ENCODE data around the gene ELF4.
A peak's percentile ranks its signal among the peaks of the same experiment; 100 is the strongest.

ELF4 gene

DNA sequence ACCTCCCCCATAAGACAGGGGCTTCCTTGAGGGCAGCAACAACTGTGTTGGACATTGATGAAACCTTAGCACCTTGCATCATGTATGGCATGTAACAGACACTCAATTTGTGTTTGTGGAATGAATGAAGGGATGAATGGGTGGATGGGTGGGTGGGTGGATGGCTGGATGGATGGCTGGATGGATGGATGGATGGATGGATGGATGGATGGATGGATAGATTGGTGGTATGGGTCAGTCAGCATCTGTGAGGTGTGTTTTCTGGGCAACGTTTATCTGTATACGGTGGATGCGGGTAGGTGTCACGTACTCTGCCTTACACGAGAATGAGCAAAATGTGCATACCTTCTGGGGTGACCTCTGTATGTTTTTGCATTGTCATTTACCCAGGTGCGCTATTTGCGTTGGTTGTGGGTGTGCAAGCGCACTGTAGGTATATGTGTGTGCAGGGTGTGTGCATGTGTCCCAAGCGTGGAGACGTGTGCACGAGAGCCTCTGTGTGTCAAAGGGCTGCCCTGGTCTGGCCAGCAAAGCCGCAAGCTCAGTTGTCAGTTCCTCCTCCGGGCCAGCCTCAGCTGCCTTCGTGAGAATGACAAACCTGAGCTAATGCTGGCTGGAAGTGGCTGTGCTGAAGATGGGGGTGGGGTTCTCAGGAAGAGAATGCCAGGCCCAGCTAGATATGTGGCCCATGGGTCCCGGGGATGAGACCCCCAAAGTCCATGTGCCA, 26.5 kb downstream of the ELF4 start:
- no peak for DNase-seq

DNA sequence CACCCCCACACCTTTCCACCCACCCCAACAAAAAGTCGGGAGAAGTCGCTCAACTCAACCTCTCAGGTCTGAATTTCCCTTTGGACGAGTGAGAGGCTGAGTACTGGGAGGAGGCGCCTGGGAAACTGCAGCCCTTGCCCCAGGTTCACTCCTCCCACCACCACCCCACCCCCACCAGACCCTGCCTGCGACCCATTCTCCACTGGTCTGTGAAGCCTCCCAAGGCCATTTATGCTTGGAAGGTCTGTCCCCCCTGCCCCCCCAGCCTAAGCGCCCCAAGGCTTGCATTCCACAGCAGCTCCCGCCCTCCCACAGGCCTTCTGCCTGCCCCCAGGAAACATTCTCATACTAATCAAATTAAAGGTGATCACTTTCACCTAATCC, 27.2 kb downstream of the ELF4 start:
- DNase-seq = no peak

DNA sequence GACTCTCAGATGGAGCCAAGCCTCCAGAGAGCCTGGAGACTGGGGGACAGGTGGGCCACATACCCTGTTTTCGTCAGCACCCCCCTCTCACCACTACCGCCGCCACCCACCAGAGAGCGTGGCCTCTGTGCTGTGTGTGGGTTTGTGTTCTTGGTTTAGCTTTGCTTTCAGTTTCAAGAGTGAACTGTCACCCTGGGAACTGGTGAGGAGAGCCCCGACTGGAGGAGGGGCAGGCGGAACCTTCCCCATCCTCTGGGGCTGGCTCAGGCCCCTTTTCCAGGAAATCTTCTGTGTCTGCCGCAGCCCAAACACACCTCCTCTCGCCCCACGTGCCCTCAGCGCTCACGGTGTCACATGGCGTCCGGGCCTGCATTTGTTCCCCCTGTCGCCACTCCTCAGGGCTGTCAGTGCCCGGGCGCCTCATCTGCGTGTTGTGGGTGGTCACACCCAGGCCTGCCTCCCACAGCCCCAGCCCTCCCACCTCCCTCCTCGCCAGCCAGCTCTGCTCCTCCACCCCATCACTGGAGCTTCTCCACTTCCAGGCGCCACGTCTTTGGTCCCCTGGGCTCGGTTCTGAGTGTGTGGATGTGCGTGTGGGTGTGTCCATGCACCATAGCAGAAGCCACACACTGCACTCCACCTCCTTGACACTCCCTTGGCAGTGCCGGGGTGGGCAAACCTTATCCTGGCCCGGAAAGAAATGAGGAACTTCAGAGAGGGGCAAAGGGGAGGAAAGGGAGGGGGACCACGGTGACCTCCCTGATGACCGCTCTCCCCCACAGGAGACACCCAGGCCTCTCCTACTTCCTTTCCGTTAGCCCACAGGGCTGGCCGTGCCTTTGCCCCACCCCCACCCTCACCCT, 27.8 kb downstream of the ELF4 start:
- DNase-seq = peak; percentile 55

DNA sequence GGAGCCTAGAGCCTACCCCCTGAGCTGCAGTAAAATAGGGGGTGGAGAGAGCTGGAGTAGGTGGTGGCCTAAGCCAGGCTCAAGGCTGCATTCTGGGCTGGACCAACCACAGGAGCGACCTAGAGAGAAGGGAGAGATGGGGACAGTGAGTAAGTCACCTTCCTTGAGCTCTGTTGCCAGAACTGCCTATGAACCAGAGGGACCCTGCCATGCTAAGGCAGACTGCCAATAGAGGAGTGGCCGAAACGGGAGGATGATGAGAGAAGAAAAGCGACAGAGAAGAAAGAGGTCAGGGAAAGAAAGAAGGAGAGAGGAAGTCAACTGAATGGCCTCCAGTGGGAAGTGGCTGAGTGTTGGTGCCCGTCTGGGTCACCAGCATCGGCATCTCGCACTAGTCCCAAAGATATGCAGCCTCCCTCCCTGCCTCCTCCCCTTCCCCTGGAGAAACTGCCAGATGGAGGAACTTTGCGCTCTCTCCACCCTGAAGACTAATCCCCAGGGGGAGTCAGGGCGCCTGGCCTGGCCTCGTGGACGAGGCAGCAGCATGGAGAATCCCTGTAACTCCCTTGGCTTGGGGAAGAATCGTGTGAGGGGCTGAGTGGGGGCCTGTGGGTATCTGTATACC, 28.8 kb downstream of the ELF4 start:
- no peak for DNase-seq

DNA sequence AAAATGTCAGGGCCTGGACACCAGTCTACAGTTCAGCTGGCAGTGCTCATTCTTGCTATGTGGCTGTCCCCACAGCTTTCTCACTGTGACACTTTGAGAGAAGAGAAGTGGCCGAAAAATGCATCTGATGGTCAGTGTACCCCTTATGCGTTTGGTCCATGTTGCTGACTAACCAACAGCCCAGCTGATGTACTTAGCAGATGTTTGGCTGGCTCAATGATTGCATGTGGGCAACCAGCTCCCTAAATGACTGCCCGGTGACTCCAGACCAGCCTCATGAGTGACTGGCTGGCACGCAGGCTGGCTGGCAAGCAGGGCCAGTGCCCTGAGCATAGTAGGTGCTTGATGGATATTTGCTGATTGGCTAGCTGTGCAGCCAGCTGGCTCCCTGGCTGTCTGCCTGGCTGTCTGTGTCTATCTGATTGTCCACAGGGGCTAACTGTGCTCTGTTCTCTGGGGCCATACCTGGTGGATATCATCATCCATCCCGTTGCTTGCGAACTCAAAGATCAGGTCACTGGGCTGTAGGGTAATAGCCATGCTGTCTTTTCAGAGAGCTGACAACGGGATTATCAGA, 29.4 kb downstream of the ELF4 start:
- no peak for DNase-seq

DNA sequence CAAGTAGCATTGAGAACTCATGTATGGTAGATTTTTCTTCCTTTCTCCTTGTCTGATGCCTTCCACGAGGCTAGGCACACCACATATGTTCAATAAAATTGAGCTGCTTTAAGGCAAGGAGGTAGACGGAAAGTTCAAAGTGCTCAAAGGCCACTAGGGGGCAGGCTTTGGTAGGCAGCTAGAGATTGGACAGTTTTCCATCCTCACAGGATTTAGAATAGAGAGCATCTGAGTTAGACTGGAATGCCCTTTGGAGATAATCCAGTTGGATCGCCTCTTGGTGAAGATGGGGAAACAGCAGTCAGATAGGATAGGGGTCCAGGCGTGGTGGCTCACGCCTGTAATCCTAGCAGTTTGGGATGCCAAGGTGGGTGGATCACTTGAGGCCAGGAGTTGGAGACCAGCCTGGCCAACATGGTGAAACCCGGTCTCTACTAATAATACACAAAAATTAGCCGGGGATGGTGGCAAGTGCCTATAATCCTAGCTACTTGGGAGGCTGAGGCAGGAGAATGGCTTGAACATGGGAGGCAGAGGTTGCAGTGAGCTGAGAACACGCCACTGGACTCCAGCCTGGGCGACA, 30.4 kb downstream of the ELF4 start:
- DNase-seq = peak; percentile 60

DNA sequence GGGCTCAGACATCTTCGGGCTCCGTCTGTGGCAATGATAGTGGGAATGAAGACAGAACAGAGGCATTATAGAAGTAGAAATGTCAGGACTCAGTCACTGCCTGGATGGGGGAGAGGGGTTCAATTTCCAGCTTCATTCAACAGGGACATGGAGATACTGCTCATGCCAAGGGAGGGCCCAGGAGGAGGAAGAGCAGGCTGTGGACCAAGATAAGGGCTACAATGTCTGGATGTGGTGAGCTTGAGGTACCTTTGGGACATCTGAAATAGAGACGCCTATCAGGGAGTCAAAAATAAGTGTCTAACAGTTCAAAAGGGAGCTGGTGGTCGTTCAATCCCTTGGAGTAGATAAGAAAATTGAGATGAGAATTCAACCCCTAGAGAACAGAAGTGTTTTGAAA, 34.5 kb downstream of the ELF4 start:
- no peak for DNase-seq

DNA sequence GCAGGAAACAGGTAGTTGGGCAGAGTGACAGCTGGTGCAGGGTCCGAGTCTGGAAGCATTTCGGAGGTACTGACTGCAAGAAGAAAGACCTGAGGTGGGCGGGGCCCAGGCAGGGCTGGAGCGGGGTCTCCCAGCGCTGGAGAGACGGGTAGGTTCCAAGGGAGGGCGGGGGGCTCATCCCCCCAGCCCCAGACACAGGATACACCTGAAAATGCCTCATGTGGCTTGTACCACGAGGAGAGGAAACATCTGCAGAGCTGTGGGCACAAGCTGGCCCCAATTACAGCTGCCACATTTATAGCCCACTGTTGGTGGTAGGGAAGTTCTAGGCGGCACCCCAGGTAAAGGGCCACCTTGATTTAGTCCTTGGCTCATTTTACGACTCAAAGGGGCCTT, 38.0 kb downstream of the ELF4 start:
- no peak for DNase-seq

DNA sequence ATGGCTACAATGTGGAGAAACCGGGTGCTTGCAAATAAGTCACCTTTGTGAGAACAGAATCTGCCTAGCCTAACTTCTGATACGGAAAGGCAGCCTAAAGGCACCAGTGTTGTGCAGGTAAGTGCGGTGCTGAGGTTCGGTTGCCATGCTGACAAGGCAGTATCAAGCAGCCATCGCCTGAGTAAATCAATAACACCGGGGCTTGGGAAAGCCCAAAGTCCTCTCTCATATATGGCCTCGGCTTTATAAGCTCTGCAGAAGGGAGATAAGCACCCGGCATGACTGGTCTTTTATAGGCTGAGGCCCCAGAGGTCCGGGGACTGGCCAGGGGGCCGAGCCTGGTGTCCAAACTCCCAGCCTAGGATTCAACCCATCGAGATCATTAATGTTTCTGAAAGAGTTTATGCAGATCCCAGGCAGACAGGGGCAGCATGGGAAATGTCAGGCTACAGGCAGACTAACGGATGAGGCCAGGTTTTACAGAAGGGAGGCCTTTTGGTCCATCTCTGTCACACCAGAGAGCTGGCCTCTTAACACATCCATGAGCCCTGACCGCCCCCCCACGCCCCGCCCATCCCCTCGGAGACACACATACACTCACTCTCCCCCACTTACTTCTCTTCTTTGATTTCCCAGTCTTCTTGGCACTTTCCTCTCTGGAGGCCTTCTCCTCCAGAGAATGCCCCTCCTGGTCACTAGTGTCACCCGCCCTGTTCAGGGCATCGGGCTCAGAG, 38.5 kb downstream of the ELF4 start:
- no peak for DNase-seq

DNA sequence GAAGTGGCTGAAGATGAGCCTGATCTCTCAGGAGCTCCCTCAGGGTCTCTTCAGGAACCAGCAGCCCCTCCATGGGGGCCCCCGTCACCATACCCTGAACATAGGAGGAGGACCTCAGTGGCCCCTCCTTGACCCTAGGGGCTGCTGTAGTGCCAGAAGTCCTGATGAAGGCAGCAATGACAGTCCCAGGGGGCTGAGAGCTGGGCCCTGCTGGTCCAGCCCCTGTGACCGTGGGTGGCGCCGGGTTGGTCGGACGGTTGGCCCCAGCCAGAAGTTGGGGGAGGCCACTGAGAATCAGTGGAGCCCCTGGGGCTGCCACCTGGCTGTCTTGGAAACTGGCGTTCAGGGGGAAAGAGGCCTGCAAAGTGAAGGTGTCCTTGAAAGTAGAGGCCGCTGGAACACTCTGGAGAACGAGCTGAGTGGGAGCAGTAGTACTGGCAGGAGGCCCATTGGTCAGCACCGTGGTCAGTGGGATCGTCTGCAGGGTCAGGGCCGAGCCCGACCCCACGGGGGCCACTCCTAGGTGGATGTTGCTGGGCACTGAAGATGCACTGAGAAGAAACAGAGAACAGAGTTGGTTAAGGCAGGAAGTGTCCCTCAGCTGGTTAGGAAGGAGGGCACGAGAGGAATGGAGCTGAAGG, 43.2 kb downstream of the ELF4 start:
- no peak for DNase-seq

DNA sequence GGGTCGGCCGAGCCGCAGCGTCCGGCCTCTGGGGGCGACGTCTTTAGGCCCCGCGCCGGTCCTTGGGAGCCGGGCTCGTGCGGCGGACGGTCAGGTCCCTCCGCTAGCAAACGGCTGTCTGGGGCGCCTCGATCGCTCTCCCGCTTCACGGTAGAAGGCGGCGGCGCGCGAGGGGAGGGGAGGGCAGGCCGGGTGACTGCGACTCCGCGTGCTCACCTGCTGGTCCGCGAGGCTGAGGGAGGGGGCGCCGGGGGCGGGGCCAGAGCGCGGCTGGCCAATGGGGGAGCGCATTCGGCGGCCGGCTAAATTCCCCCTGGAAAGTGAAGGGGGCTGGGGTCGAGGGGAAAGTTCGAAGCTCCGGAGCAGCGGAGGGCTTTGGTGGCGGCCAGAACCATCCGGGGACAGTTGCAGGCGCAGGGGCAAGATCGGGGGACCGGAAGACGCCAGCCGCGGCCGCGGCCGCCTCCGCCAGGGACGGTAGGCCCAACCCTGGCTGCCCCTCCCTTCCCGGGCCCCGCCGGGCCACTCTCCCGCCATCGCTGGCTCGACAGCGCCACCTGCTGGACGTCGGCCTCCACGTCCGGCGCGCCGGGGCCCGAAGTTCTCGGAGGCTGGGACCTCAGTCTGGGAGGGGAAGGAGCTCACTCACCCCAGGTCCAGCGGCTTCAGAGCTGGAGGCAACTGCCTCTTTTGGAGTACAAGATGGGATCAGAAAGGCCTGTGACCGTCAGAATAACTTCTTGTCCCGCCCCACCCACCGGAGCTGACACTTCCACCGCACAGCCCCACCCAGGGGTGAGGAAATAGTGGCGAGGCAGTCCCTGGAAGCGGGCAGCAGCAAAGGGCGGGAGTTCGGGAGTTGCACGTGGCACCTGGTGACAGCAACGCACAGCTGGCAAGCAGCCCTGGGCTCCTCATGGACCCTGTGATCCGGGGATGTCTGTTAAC, 49.9 kb downstream of the ELF4 start:
- peak; percentile 80 for DNase-seq

DNA sequence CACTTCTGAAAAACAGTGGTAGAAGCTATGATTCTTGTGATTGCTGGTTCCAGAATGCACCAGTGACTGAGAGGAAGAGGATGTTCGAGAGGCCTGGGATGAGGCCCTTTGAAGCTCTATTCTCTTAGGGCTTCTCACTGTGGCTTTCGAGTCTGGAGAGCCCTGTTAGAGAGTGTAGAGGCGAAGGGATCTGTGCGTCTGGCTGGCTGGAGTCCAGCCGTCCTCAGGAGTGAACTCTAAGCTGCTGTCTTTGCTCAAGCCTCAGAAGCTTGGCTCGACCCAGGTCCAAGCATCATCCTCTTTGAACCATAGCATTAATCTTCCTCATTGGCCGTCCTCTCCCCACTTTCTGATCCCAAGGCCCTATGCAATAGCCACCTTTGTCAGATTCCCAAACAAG, 51.6 kb downstream of the ELF4 start:
- no peak for DNase-seq

DNA sequence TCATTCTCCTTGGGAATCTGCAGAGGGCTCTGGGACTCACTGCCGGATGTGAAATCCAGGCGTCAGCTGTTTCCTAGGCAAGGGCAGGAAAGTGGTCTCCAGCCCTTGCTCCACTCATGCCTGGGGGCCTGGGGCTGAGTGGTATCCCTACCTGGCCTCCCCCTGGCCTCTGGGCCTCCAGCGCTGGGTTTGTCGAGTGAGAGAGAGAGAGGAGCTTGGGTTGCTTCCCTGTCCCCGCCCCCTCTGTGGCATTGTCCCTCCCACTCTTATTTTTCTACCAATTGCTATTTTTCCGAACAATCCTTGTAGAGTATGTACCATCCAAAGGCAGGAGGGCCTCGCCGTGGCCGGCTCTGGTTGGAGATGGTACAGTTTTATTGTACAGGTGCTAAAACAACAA, 53.1 kb downstream of the ELF4 start:
- no peak for DNase-seq

DNA sequence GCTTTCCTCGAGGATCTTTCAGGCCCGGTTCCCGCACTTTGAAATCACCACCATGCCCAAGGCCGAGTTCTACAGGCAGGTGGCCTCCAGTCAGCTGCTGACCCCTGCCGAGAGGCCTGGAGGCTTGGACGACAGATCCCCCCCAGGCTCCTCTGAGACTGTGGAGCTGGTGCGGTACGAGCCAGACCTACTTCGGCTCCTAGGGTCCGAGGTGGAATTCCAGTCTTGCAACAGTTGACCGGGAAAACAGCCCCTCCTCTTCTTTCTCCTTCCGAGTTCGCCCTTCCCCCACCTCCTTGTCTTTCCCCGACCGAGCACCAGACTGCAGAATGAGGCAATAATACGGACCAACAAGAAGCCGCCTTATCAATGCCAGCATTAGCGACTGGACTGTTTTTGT, 54.4 kb downstream of the ELF4 start:
- no peak for DNase-seq

DNA sequence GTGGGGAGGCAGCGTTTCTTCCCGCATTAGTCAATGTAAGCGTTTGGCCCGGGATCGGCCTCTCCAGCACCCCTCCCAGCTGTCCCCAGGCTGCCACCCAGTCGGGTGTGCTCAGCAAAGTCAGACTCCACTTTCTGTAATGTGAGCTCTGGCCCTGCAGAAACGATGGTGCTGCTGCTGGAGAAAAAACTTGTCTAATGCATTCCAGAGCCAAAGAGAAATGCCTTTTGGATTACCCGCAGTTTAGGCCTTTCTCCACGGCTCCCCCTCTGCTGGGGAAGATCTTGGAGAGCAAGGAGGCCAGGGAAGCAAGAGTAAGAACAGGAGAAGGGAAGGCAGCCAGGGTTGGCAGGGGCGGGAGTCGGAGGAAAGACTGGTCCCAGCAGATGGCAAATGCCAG, 55.2 kb downstream of the ELF4 start:
- DNase-seq = no peak

DNA sequence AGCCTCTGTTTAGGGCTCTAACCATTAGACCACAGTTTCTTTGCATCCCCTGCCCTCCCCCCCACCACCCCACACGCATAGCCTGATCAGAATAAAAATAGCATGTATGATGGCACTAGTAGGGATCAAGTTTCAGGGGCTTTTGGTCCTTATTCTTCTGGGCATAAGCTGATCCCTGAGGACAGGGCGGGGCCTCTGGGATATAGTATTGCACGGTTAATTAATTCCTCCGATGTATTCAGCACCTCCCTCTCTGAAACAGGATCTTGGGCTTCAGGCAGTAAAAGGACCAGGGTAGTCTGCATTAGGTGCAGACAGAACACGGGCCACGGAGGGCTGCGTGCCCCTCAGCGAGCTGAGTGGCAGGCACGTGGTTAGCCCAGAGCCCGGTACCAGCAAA, 57.1 kb downstream of the ELF4 start:
- DNase-seq = no peak

DNA sequence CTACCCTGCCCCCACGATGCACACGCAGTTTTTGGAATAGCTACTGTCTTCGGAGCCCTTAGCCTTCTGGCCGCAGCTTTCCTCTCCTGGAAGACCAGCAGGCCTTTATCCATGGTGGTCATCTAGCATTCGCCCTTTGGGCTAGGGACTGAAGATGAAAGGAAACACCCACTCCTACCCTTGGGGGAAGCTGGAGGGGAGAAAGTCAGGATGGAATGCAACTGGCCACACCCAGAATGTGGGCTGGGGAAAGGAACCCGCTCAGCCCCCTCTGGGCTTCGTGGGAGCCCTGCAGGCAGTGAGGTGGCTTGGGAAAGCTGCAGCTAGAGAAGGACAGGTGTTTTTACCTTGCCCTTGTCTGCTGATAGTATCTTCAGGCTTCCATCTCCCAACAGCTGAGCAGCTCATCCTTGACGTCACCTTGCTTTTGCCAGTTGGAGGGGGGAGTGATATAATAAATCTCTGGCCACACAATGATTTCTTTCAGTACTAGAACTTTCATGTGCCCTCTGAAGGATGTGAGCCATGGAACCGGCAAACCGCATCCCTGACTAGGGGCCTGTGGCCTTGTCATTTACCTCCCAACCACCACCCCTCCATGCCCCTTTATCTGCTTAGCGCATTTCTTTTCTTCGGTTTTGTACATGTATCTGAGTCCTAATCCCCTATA, 59.0 kb downstream of the ELF4 start:
- DNase-seq = no peak

DNA sequence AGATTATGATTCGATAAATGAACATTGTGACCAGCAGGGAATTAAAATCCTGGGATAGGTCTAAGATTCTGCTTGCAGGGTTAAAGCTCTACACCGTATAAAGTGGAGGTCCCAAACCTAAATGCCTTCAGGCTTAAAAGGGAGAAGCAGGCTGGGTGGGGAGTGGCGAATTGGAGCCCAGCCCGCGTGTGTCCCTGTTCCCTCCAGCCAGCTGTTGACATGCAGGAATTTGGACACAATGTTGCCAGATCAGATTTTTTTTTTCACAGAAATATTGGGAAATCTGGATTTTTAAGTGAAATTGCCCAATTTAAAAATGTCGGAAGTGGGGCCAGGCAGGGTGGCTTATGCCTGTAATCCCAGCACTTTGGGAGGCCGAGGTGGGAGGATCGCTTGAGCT, 60.5 kb downstream of the ELF4 start:
- no peak for DNase-seq

DNA sequence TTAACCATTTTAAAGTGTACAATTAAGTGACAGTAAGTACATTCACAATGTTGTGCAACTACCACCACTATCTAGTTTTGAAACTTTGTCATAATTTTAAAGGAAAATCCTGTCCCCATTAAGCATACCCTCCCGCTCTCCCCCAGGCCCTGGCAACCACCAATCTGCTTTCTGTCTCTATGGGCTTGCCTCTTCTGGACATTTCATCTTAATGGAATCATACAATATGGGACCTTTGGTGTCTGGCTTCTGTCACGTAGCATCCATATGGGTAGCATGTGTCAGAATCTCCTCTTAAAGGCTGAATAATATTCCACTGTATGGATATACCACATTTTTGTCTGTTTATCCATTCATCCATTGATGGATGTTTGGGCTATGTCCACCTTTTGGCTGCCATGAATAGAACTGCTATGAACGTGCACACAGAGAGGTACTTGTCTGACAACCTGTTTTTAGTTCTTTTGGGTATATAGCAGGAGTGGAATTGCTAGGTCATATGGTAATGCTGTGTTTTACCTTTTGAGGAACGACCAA, 61.5 kb downstream of the ELF4 start:
- no peak for DNase-seq

DNA sequence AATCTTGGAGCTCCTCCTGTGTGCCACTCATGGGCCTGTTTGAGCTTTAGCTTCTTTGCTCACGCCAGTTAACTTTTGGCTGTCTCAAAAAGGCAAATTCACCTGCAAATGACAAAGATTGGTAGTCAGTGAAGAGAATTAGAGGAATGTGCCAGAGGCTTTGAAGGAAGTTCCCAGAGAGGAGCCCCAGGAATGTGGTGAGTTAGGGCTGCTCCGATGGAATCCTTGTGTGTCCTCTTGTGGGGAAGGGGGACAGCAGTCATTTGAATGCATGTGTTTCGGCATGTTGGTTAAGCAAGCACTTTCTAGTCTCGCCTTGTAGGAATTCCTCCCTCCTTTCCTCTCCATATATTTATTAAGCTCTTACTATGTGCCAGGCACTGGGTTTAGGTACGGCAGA, 62.9 kb downstream of the ELF4 start:
- no peak for DNase-seq
